Renal cortex interstitium (tissue), 15 donors: ENCODE results near the gene DOCK1. TPM values are rescaled to one million over a fixed set of nuclear protein-coding genes. Genes with fewer than 3 reads are reported as not detected.
A peak's percentile ranks its signal among the peaks of the same experiment; 100 is the strongest.
"Not testable (repeated sequence)": the region's sequence is repeated elsewhere in the genome, so short reads cannot be mapped to it uniquely, and the experiment has no call there.

ENCODE experiments used
- DNase-seq, 11 donors: peaks; one replicate each; pipeline ENCODE4 v3.0.0-alpha.2; 2013; ENCODE audit warnings: low read depth in 9 of 11, low spot score in 4 of 11; ENCODE audit errors: extremely low read depth in 1 of 11
- long read RNA-seq, 16 experiments: transcript quantifications; one replicate each; lab custom pipeline, GENCODE V29; 2026
- polyA plus RNA-seq, 3 donors: library from polyadenylated mRNA; unstranded; fragments of 120-200 nt; gene quantifications; one replicate each; pipeline ENCODE4 v1.2.1, GENCODE V29; 2013; ENCODE audit not compliant: insufficient read length in 3 of 3

Gene DOCK1
- polyA plus RNA-seq, result 10 to 100 TPM; 62.5 to 69.5 (median 64.8) TPM
- long read RNA-seq, donor 1, result 0 reads
- long read RNA-seq, donor 2, result 0 reads
- long read RNA-seq, donor 3, full-length matches to known transcripts, result 4 of 21 reads
- long read RNA-seq, donor 3, partial matches to known transcripts, result 17 of 21 reads
- long read RNA-seq, donor 3, other reads (novel, unspliced or antisense), result 0 of 21 reads
- long read RNA-seq, donor 4, result 0 reads
- long read RNA-seq, donor 5, result 0 reads
- long read RNA-seq, donor 6, result 0 reads
- long read RNA-seq, donor 7, partial matches to known transcripts, result 29 of 29 reads
- long read RNA-seq, donor 7, other reads (novel, unspliced or antisense), result 0 of 29 reads
- long read RNA-seq, donor 8, full-length matches to known transcripts, result 3 of 3 reads
- long read RNA-seq, donor 8, partial matches to known transcripts, result 0 of 3 reads
- long read RNA-seq, donor 8, other reads (novel, unspliced or antisense), result 0 of 3 reads
- long read RNA-seq, donor 9, full-length matches to known transcripts, result 1 of 1 reads
- long read RNA-seq, donor 9, partial matches to known transcripts, result 0 of 1 reads
- long read RNA-seq, donor 9, other reads (novel, unspliced or antisense), result 0 of 1 reads
- long read RNA-seq, donor 10, result 0 reads
- long read RNA-seq, donor 11, result 0 reads
- long read RNA-seq, donor 12, result 0 reads
- long read RNA-seq, donor 13, result 0 reads
- long read RNA-seq, donor 14, result 0 reads
- long read RNA-seq, donor 15, result 0 reads
- long read RNA-seq, donor 16, partial matches to known transcripts, result 12 of 12 reads
- long read RNA-seq, donor 16, other reads (novel, unspliced or antisense), result 0 of 12 reads

DNA sequence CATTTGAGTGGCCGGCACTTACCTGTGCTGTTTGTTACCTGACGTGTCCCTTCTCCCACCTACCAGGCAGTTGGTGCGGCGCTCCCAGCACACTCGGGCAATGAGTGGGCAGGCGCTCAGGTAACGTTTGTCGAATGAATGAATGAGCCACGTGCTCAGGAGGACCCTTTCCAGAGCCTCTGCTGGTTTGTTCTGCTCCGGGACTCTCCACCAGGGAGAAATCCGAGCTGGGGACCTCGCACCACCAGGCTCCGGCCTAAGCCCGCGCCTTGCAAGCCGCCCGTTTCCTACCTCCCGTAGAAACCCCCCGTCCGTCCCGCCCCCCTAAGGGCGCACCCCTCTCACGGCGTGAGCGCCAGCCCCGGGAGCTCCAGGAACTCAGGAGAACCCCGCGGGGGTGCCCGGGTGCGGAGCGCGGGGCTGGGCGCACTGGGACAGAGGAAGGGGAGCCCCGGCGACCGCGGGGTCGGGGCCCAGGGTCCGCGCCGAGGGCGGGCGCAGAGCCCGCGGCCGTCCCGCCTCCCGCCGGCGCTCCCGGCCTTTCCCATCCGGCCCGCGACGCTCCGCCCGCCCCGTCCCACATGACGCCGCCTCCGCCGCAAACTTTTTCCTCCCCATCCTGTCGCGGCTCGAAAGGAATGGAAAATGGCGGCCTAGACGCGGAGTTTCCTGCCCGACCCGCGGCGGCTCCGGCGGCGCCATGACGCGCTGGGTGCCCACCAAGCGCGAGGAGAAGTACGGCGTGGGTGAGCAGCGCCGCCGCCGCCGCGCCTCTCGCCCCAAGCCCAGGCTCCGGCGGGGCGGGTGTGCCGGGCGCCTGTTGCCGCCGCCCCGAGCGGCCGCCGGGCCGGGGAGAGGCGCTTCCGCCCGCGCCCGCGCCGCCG is at the start of gene DOCK1:
Gene DOCK1, plus strand, starts transcription at position 611 of the 884 bp plus-strand sequence. Its CDS starts 90 bp downstream, at position 701.
- peak in 8 of 11 donors; percentile 64 to 78 (median 71) for DNase-seq

DNA sequence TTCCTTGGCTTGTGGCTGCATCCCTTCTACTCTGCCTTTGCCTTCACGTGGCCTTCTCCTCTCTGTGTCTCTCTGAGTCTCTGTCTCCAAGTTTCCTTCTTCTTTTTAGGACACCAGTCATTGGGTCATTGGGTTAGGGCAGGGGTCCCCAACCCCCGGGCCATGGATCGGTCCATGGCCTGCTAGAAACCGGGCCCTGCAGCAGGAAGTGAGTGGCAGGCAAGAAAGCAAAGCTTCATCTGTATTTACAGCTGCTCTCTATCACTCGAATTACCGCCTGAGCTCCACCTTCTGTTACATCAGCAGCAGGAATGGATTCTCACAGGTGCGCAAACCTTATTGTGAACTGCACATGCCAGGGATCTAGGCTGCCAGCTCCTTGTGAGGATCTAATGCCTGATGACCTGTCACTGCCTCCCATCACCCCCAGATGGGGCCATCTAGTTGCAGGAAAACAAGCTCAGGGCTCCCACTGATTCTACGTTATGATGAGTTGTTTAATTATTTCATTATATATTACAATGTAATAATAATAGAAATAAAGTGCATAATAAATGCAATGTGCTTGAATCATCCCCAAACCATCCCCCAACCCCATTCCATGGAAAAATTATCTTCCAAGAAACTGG is 47.9 kb upstream of the DOCK1 start:
- no peak for DNase-seq

DNA sequence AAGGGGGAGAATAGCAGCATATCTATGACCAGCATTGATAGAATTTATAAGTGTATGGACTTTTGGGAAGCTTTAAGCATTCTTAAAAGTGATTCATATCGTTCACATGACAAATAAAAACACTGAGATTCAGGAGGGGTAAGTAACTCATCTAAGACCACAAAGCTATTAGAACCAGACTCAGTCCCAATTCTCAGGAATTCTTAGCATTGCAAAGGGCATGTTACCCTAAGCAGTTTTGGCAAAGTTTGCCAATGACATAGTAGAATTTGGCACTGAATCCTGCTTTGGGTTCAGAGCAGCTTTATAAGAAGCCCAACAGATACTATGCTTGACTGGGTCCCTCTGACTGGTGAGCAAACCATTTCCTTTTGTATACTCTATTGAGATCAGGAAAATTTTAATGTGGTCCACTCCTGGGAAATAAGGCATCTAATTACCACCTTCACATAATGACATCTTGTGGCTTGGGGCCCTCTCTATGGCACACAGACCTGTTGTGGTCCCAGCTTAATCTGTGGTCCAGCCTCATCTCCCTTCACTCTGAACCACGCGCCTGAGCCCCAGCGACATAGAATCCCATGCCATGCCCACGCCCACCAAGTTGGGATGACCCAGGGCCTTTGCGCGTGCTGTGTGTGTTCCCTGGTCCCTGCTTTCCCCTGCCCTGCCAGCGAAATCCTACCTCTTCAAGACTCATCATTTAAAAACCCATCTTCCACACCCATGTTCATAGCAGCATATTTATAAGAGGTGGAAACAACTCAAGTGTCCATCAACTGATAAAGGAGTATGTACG is 37.5 kb upstream of the DOCK1 start:
- no peak for DNase-seq

DNA sequence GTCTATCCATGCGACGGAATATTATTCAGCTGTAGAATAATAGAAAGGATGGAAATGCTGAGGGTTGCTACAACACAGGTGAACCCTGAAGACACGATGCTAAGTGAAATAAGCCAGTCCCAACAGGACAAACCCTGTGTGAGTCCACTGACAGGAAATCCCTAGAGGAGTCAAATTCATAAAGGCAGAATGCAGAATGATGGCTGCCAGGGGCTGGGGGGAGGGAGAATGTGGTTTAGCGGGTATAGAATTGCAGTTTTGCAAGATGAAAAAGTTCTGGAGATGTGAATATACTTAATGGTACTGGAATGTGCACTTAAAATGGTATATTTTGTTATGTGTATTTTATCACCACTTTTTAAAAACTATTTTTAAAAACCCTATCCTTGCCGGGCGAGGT is 36.9 kb upstream of the DOCK1 start:
- DNase-seq, result no peak

- no peak for DNase-seq
Observed at GRCh38 chr10:126872135-126872534, 33.1 kb upstream of the DOCK1 start.

DNA sequence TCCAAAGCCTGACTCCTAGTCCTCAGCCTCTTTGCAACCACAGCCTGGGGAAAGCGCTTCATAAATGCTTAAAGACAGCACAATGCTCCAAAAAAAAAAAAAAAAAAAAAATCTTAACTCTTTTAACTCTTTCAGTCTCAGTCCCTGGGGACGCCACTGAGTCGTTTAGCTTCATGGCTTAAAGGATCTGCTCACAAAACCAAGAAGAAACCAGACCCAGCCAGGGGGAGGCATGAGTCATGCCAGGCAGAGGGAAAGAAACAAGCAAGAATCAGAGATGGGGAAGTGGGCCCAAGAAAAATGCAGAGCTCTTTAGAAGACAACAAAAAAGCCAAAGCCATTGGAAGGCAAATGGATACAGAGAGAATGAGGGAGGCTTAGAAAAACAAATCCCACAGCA is 32.5 kb upstream of the DOCK1 start:
- DNase-seq, result no peak

GRCh38 chr10:126876456-126876855 is 28.8 kb upstream of the DOCK1 start:
- DNase-seq, result no peak

GRCh38 chr10:126877390-126877789 is 27.8 kb upstream of the DOCK1 start:
- no peak for DNase-seq

GRCh38 chr10:126878594-126878993 is 26.6 kb upstream of the DOCK1 start:
- no peak for DNase-seq

DNA sequence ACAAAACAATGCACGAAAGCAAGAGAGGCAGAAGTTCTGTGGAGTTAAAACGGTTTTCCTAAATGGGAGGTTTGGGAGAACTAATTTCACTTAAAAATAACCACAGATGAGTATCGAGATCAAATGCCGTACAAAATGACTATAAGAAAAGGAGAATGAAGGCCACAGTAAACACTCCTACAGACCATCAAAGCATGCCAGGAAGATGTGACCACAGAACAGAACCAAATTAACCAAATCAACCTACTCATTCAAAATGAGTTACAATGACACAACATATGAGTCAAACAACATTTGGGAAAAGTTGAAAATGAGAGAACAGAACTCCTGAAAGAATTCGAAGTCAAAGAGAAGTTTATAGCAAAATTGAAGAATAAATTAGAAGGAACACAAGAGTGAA is 24.3 kb upstream of the DOCK1 start:
- no peak for DNase-seq

DNA sequence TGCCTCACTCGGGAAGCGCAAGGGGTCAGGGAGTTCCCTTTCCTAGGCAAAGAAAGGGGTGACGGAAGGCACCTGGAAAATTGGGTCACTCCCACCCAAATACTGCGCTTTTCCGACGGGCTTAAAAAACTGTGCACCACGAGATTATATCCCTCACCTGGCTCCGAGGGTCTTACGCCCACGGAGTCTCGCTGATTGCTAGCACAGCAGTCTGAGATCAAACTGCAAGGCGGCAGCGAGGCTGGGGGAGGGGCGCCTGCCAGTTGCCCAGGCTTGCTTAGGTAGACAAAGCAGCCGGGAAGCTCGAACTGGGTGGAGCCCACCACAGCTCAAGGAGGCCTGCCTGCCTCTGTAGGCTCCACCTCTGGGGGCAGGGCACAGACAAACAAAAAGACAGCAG is 23.2 kb upstream of the DOCK1 start:
- not testable (repeated sequence) for DNase-seq

DNA sequence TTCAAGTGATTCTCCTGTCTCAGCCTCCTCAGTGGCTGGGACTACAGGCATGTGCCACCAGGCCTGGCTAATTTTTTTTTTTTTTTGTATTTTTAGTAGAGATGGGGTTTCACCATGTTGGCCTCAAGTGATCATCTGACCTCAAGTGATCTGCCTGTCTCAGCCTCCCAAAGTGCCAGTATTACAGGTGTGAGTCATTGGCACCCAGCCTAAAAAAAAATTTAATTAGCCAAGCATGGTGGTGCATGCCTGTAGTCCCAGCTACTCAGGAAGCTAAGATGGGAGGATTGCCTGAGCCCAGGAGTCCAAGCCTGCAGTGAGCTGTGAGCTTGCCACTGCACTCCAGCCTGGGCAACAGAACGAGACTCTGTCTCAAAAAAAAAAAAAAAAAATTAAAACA is 16.8 kb upstream of the DOCK1 start:
- not testable (repeated sequence) for DNase-seq

GRCh38 chr10:126889421-126889820 is 15.8 kb upstream of the DOCK1 start:
- DNase-seq, result no peak

DNA sequence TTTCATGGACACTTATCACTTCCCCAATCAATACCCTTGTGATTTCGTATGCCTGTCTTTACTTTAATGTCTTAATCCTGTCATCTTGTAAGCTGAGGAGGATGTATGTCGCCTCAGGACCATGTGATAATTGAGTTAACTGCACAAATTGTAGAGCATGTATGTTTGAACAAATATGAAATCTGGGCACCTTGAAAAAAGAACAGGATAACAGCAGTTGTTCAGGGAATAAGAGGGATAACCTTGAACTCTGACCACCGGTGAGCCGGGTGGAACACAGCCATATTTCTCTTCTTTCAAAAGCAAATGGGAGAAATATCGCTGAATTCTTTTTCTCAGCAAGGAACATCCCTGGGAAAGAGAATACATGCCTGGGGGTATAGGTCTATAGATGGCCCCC is 14.4 kb upstream of the DOCK1 start:
- DNase-seq, result not testable (repeated sequence)

- no peak for DNase-seq
Observed at GRCh38 chr10:126892226-126893175, 12.7 kb upstream of the DOCK1 start.

GRCh38 chr10:126893206-126893605 is 12.0 kb upstream of the DOCK1 start:
- no peak for DNase-seq

GRCh38 chr10:126893841-126894240 is 11.4 kb upstream of the DOCK1 start:
- no peak for DNase-seq
